Suprapubic skin (tissue), 4 donors: Measurements from ENCODE around the gene KMT2B. TPM values are rescaled to one million over a fixed set of nuclear protein-coding genes. Genes with fewer than 3 reads are reported as not detected.

Source experiments
- DNase-seq, 2 donors: peaks; one replicate each; pipeline ENCODE4 v3.0.0-alpha.2; 2019; ENCODE audit warnings: low spot score in 2 of 2
- H3K27ac ChIP-seq: fragments of 200-600 bp; sonication (generic); one replicate; pipeline ENCODE4 v1.5.1; 2019
- H3K27me3 ChIP-seq: fragments of 200-600 bp; sonication (generic); one replicate; pipeline ENCODE4 v1.5.1; 2019
- H3K36me3 ChIP-seq: fragments of 200-600 bp; sonication (generic); one replicate; pipeline ENCODE4 v1.5.1; 2019
- H3K4me1 ChIP-seq: fragments of 200-600 bp; sonication (generic); one replicate; pipeline ENCODE4 v1.5.1; 2019
- H3K4me3 ChIP-seq: fragments of 200-600 bp; sonication (generic); one replicate; pipeline ENCODE4 v1.5.1; 2019; ENCODE audit warnings: mild to moderate bottlenecking
- H3K9me3 ChIP-seq: fragments of 200-600 bp; sonication (generic); one replicate; pipeline ENCODE4 v1.5.1; 2019
- EP300 ChIP-seq: sonication (generic); formaldehyde crosslinking; IDR thresholded peaks from one replicate; pipeline ENCODE4 v1.6.1; 2017; ENCODE audit warnings: antibody characterized with exemption
- POLR2A ChIP-seq, 2 donors: fragments of 450-650 bp; IDR thresholded peaks; one replicate each; pipeline ENCODE4 v1.6.1; 2017; ENCODE audit warnings: antibody characterized with exemption in 2 of 2, mild to moderate bottlenecking in 2 of 2, moderate library complexity in 2 of 2
- POLR2AphosphoS5 ChIP-seq, 3 donors: sonication (generic); formaldehyde crosslinking; IDR thresholded peaks; one replicate each; pipeline ENCODE4 v1.6.1; 2017; ENCODE audit warnings: antibody characterized with exemption in 3 of 3
- WGBS: methylation state at CpG from one replicate; pipeline ENCODE4 v1.1.5; 2018; 5-methylcytosine and 5-hydroxymethylcytosine counted together
- total RNA-seq, 4 donors: library from RNA; depleted of rRNA; stranded (reverse); fragments of >200 nt; gene quantifications; one replicate each; pipeline ENCODE4 v1.1.0, GENCODE V29; 2016
- TF ChIP-seq, protein P1 (sequence below), 2 donors: fragments of 200-600 bp in 1 of 2; fragments of 450-650 bp in 1 of 2; sonication (generic) in 1 of 2; IDR thresholded peaks; one replicate each; pipeline ENCODE4 v1.5.1; 2016 to 2019; ENCODE audit warnings: antibody characterized with exemption in 2 of 2, mild to moderate bottlenecking in 1 of 2, moderate library complexity in 1 of 2

The KMT2B gene, protein sequence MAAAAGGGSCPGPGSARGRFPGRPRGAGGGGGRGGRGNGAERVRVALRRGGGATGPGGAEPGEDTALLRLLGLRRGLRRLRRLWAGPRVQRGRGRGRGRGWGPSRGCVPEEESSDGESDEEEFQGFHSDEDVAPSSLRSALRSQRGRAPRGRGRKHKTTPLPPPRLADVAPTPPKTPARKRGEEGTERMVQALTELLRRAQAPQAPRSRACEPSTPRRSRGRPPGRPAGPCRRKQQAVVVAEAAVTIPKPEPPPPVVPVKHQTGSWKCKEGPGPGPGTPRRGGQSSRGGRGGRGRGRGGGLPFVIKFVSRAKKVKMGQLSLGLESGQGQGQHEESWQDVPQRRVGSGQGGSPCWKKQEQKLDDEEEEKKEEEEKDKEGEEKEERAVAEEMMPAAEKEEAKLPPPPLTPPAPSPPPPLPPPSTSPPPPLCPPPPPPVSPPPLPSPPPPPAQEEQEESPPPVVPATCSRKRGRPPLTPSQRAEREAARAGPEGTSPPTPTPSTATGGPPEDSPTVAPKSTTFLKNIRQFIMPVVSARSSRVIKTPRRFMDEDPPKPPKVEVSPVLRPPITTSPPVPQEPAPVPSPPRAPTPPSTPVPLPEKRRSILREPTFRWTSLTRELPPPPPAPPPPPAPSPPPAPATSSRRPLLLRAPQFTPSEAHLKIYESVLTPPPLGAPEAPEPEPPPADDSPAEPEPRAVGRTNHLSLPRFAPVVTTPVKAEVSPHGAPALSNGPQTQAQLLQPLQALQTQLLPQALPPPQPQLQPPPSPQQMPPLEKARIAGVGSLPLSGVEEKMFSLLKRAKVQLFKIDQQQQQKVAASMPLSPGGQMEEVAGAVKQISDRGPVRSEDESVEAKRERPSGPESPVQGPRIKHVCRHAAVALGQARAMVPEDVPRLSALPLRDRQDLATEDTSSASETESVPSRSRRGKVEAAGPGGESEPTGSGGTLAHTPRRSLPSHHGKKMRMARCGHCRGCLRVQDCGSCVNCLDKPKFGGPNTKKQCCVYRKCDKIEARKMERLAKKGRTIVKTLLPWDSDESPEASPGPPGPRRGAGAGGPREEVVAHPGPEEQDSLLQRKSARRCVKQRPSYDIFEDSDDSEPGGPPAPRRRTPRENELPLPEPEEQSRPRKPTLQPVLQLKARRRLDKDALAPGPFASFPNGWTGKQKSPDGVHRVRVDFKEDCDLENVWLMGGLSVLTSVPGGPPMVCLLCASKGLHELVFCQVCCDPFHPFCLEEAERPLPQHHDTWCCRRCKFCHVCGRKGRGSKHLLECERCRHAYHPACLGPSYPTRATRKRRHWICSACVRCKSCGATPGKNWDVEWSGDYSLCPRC (N-terminal part only)
- 10 to 100 TPM; 31.2 to 66.8 (median 45.2) TPM for total RNA-seq

DNA sequence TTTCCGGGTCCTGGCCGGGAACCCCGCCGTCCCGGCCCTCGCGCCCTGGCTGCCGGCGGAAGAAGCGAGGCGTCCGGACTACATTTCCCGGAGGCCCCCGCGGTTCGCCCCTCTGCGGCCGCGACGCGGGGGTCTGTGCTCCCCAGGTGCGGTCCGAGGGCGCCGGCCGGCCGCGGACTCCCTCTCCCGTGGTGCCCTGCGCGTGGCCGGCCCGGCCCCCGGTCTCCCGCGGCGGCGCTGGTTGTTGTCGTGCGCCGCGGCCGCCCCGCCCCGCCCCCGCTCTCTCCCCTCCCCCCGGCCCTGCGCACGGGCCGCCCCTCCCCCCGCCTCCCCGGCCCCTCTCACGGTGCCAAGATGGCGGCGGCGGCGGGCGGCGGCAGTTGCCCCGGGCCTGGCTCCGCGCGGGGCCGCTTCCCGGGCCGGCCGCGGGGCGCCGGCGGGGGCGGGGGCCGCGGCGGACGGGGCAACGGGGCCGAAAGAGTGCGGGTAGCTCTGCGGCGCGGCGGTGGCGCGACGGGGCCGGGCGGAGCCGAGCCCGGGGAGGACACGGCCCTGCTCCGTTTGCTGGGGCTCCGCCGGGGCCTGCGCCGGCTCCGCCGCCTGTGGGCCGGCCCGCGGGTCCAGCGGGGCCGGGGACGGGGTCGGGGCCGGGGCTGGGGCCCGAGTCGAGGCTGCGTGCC lies at the start of gene KMT2B:
Gene KMT2B (plus strand): TSS at position 339 of the 680 bp plus-strand sequence. CDS start 16 bp downstream, at position 355.
- TF ChIP-seq POLR2A (IDR thresholded peaks at IDR 0.05) (no peak), EP300 (no peak), POLR2AphosphoS5 (IDR thresholded peaks at IDR 0.05) (no peak)
- TF ChIP-seq, protein P1, sequence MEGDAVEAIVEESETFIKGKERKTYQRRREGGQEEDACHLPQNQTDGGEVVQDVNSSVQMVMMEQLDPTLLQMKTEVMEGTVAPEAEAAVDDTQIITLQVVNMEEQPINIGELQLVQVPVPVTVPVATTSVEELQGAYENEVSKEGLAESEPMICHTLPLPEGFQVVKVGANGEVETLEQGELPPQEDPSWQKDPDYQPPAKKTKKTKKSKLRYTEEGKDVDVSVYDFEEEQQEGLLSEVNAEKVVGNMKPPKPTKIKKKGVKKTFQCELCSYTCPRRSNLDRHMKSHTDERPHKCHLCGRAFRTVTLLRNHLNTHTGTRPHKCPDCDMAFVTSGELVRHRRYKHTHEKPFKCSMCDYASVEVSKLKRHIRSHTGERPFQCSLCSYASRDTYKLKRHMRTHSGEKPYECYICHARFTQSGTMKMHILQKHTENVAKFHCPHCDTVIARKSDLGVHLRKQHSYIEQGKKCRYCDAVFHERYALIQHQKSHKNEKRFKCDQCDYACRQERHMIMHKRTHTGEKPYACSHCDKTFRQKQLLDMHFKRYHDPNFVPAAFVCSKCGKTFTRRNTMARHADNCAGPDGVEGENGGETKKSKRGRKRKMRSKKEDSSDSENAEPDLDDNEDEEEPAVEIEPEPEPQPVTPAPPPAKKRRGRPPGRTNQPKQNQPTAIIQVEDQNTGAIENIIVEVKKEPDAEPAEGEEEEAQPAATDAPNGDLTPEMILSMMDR (IDR thresholded peaks at IDR 0.05), result no peak
- peak within 1 kb of the TSS; percentile 89 for H3K4me3 ChIP-seq
- no CpG with 5 or more reads among the region's 109 CpGs for WGBS
- peak within 1 kb of the TSS; percentile 91 for H3K27ac ChIP-seq
- no peak for DNase-seq
- H3K4me1 ChIP-seq, result peaks cover 34% of the 10 kb centered on the region
- H3K36me3 ChIP-seq, result peaks cover 25% of the 10 kb centered on the region
- H3K27me3 ChIP-seq, result no peaks in the 10 kb centered on the region
- H3K9me3 ChIP-seq, result no peaks in the 10 kb centered on the region

DNA sequence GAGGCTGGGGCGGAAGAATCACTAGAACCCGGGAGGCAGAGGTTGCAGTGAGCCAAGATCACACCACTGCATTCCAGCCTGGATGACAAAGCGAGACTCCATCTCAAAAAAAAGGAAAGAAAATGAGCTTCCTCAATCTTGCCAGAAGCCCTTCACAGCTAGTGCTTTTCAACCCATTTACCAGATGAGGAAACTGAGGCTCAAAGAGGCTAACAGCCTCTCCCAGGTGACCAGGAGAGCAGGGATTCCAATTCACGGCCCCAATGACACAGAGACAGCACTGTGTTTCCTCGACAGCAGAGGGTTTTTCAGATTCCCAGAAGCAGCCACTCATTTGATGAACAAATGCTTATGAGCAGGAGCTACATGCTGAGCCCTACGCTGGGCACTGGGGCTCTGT lies 48.2 kb upstream of the KMT2B start:
- Histone ChIP-seq H3K36me3 (peaks cover 11% of the 10 kb centered on the region), H3K9me3 (no peaks in the 10 kb centered on the region), H3K27me3 (peaks cover 32% of the 10 kb centered on the region), H3K4me3 (no peak overlapping the region), H3K4me1 (peaks cover 15% of the 10 kb centered on the region), H3K27ac (no peak overlapping the region)
- DNase-seq, result no peak
- WGBS, result 74% methylated on average over 6 of the region's 6 CpGs
- TF ChIP-seq, protein P1 (IDR thresholded peaks at IDR 0.05), result no peak
- TF ChIP-seq POLR2AphosphoS5 (IDR thresholded peaks at IDR 0.05), result no peak
- no peak for TF ChIP-seq EP300
- no peak for TF ChIP-seq POLR2A (IDR thresholded peaks at IDR 0.05)

DNA sequence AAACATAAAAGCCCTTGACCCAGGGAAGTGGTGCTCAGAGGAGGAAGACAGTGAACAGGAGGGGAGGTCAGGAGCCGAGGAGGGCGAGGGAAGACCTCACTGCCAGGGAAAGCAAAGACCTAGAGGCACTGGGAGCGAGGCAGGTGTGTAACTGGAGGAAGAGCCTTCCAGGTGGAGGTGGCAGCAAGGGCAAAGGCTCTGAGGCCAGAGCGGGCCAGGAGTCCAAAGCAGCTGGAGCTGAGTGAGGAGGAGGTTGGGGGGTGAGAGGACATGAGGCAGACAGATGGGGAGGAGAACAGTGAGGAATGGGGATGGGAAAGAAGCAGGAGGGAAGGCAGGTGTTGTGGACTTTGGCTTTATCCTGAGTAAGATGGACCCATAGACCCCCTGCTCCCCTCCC lies 47.8 kb upstream of the KMT2B start:
- Histone ChIP-seq H3K27ac (no peak overlapping the region), H3K27me3 (peaks cover 32% of the 10 kb centered on the region), H3K36me3 (peaks cover 7% of the 10 kb centered on the region), H3K9me3 (no peaks in the 10 kb centered on the region), H3K4me1 (peaks cover 15% of the 10 kb centered on the region), H3K4me3 (no peak overlapping the region)
- TF ChIP-seq EP300, result no peak
- no peak for TF ChIP-seq POLR2AphosphoS5 (IDR thresholded peaks at IDR 0.05)
- TF ChIP-seq POLR2A (IDR thresholded peaks at IDR 0.05), result no peak
- TF ChIP-seq, protein P1 (IDR thresholded peaks at IDR 0.05), result no peak
- no peak for DNase-seq
- 62% methylated on average over 4 of the region's 4 CpGs for WGBS

DNA sequence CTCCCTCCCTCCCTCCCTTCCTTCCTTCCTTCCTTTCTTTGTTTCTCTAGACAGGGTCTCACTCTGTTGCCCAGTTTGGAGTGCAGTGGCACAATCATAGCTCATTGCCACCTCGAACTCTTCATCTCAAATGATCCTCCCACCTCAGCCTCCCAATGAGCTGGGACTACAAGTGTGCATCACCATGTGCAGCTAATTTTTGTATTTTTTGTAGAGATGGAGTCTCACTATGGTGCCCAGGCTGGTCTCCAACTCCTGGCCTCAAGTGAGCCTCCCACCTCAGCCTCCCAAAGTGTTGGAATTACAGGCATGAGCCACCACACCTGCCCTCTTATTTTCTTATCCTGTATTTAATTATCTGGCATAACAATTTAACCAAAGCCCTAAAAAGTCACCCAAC lies 47.1 kb upstream of the KMT2B start:
- Histone ChIP-seq H3K9me3 (no peaks in the 10 kb centered on the region), H3K27me3 (peaks cover 36% of the 10 kb centered on the region), H3K4me3 (no peak overlapping the region), H3K36me3 (peaks cover under 1% of the 10 kb centered on the region), H3K4me1 (peaks cover 15% of the 10 kb centered on the region), H3K27ac (no peak overlapping the region)
- DNase-seq, result no peak
- WGBS, result 74% methylated on average over 1 of the region's 1 CpG
- TF ChIP-seq POLR2AphosphoS5 (IDR thresholded peaks at IDR 0.05) (no peak), POLR2A (IDR thresholded peaks at IDR 0.05) (no peak), EP300 (no peak)
- TF ChIP-seq, protein P1 (IDR thresholded peaks at IDR 0.05), result no peak
